CD4-positive, alpha-beta T cell treated with Interleukin-17A for 4 hours (primary cell): ENCODE results near the gene CPED1.
"Not testable (repeated sequence)": the region's sequence is repeated elsewhere in the genome, so short reads cannot be mapped to it uniquely, and the experiment has no call there.

Experiments
- DNase-seq: peaks from one replicate; pipeline ENCODE4 v3.0.0-alpha.2; 2020; ENCODE audit warnings: mixed read lengths

CPED1 gene

DNA sequence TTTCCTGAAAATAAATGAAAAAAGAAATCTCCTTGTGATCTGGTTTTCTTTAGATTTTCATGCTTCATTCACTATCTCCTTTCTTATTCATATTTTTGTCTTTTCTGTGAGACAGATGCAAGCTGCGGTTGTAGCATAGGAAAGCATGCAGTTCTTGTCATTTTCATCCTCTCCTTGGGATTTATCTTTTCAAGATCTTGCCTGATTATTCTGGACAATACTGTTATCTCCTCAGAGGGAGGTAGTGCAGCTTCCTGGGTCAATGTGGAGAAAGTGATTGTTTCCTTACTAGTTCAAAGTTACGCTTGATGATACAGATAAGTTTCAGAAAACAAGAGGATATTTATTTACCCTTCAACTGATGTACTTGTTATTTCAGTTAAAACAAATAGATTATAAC, 114.6 kb downstream of the CPED1 start:
- DNase-seq, result no peak

DNA sequence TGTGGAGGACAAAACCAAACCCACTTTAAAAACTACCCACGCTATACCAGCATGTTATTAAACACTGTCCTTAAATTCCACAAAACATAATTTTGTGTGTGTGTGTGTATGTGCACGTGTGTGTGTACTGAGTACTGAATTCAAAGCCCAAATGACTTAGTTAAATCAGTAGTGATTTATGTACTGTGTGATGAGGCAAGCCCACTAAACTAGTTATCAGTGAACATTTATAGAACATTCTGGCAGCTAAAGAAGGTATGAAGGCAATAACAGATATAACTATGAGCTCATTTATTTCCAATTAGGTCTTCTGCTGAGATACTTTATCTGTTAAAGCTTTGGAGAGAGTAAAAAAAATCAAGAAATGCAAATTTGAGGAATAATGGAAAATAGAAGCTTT, 115.1 kb downstream of the CPED1 start:
- DNase-seq, result no peak

DNA sequence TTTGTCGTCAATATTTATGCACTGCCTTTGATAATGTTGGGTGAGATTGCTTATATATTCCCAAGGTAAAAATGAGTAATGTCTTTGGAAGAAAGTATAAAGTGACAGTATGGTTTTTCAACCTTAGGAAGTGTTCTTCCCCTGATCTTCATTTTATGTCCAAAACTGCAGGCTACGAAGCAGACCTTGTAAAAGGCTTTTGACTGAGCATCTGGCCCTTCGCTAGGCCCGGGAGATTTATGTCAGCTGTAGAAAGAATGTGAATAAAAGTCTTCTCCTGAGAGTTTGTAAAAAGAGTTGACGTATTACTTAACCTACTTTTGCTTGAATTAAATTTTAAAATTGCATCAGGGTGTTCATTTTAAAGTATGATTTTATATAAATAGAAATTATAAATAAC, 116.8 kb downstream of the CPED1 start:
- no peak for DNase-seq

DNA sequence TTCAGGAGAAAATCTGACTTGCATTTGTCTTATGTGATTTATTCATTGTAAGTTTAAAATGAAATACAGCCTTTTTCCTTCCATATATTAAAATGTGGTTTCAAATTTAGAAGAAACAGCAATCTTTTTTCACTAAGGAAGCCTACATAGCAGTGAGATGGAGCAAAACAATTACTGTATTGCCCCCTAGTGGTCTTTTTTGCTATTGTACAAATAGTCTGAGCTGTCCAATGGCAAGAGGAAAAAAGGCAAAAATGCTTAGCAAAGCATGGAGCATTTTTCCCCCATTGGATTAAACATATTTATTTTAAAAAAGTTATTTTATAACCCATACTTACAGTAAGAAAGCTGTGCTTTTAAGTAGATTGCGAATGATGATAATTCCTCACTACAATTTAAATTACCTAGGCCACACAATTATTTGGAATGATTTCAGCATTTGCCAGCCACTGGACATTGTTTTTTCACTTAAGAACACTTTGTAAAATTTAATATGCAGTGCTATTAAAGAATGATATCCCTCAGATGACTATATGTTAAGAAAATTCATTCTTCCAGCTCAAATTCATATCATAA, 119.5 kb downstream of the CPED1 start:
- no peak for DNase-seq

DNA sequence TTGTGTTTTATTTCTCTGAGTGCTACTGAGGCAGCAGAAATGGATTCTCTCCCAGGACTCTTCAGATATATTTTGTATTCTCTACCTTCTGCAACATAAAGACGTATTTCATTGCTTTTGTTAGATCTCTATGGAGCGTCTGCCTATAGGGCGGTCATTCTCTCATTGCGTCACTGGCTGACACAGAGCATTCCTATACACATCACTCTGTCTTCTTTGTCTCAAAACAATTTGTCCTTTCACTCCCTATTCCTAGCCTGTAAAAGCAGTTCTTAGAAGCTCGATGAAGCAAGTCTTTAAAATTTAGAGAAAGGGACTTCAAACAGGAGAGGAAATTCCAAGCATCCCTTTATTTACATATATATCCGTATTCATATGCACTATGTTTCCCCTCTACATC, 120.6 kb downstream of the CPED1 start:
- DNase-seq, result no peak

DNA sequence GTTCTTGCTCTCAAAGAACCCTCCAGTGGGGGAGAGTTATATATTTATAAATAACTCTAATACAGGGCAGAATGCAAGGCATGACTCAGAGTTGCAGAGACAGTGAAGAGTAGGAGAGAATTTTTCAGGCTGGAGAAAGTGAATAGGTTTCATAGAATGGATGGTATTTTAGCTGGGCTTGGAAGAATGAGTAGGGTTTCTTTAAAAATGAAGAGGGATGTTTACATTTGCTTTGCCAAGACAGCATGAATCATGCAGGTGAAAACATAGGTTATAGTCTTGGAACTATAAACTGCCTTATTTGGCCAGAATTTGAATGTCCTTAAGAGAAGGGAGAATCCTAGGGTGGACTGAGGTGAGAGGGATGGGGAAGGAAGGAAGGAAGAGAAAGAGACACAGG, 124.8 kb downstream of the CPED1 start:
- DNase-seq, result no peak

DNA sequence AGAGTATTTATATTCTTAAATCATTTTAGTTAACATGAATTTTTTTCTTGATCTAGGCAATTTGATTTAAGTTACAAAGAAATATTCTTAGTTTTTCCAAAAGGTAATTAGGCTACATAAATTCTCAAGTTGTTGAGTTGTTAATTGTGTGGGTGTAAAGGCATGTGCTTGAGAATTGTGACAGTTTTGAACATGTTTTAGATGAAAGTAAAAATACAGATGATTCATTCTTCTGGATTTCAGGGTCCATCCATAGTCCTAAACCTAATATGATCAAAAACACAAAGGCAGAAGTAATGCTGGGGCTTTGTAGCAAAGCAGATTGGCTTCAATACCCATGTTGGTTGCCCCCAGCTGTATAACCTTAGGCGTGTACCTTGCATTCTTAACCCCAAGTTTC, 127.9 kb downstream of the CPED1 start:
- DNase-seq, result no peak

DNA sequence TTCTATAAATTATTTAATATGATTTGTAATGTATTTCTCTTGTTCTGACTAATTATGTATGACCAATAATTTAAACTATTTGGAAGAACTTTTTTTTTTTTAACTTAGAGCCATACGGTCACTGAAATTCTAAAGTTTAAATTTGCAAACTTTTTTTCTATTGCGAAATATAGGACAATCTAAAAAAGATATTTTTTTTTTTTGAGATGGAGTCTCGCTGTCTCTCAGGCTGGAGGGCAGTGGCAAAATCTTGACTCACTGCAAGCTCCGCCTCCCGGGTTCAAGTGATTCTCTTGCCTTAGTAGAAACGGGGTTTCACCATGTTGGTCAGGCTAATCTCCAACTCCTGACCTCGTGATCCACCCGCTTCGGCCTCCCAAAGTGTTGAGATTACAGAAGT, 130.5 kb downstream of the CPED1 start:
- DNase-seq, result no peak

DNA sequence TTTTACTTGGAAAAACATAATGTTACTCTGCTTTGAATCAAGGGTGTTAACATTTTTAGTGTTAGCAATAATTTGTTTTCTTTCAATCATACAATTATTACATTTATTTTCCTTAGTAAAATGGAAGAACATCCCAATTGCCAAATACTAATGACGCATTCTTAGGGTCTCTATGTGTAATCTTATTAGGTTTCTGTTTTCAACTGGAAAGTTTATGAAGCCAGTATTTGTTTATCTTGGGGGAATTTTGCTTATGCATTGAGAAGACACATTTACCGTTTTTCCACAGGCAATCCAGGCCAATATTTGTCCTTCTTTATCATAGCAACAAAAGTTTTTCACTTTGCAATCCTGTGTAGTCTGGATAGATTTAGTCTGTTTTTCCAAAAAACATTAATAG, 134.5 kb downstream of the CPED1 start:
- DNase-seq, result no peak

DNA sequence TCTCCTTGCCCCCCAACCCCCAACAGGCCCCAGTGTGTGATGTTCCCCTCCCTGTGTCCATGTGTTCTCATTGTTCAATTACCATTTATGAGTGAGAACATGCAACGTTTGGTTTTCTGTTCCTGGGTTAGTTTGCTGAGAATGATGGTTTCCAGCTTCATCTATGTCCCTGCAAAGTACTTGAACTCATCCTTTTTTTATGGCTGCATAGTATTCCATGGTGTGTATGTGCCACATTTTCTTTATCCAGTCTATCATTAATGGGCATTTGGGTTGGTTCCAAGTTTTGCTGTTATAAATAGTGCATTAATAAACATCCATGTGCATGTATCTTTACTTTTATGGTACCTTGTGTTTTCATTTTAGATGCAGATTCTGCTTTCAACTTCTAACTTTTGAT, 136.9 kb downstream of the CPED1 start:
- DNase-seq, result not testable (repeated sequence)

DNA sequence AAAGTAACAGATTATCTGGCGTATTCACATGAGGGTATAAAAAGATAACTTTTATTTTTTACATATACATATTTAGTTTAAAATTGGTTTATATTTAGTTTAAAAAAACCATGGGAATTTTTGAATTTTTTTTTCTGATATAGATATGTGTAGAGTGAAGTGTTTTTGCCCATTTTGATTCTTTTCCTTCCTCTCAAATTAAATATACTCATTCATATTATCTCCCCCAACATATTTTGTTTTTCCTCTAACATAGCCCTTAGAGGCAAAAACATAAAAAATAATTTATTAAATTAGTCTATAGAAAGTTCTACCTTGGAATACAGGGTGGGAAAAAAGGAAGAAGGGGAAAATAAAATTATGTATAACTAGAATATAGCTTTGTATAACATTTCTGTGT, 137.7 kb downstream of the CPED1 start:
- DNase-seq, result no peak

DNA sequence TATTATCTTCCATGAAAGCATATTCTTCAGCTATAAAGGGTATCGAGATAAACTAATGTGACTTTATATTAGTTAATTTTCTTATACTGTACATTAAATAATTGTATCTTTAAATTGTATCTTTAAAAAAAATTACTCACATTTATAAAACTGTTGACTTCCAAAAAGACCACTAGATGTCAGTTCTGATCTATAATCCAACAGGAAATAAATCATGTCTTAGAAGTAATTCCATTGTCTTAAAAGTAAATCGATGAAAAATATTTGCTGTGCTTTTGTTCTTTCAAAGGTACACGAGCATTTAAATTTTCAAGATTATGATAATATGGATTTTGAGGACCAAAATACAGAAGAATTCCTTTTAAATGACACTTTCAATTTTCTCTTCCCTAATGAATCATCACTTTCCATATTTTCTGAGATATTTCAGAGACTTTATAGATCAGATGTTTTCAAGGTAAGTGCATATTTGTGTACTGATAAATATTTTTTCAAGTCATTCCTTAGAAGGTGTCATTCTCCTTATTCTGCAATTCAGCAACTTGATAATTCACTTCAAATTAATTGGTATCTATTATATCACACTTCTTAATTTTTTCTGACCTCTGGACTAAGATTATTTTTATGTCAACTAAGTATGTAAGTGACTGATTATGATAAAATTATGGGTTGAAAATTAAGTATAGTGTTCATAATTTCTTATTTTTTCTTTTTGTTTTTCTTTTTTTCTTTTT, 138.5 kb downstream of the CPED1 start:
- no peak for DNase-seq

DNA sequence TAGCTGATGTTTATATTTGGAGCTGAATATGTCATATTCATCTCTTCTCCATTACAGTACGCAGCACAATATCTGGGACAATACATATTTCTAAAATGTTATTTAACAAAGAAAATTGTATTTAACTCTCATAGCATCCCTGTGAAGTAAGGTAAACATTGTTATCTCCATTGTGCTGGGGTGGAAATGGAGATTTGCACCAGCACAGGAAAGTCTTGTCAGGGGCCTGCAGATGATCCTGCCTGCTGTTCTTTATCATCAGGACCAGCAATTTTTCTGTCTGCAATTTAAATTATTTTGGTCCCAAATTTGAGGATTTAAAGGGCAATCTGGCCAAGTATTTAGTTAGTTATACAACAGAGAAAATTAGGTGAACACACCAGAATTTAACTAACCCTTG, 144.4 kb downstream of the CPED1 start:
- DNase-seq, result no peak

DNA sequence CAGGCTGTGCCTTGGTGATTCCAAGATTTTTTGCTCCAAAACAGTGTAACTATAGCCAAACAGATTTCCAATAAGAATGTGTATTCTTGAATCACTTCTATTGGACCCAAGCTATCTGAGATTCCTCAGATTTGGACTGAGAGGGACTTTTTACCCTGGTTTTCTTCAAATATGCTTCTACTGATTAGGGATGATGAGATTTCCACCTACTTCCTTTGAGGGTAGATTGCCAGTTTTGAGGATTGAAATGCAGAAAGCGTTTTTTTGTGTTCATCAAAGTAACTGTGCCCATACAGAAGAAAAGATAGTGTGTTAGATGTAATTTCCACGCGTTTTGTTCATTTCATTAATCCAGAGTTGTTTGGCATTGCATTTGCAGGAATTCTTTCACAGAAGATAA, 144.9 kb downstream of the CPED1 start:
- no peak for DNase-seq

DNA sequence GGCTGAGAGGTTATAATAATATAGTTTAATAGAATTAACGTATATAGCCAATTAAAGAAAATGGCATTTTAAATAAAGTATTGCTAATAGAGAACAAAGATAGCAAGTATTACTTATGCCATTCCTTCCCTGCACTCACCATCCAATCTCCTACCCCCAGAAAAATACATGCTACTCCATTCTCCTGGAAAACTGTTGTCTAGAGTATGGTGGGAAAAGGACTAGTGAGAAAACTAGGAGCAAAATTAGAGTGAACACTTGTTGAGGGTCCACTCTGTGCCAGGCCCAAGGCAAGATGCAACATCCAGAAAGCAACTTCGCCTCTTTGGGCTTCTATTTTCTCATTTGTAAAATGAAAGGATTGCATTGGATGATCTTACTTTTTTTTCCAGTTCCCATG, 149.1 kb downstream of the CPED1 start:
- DNase-seq, result no peak

DNA sequence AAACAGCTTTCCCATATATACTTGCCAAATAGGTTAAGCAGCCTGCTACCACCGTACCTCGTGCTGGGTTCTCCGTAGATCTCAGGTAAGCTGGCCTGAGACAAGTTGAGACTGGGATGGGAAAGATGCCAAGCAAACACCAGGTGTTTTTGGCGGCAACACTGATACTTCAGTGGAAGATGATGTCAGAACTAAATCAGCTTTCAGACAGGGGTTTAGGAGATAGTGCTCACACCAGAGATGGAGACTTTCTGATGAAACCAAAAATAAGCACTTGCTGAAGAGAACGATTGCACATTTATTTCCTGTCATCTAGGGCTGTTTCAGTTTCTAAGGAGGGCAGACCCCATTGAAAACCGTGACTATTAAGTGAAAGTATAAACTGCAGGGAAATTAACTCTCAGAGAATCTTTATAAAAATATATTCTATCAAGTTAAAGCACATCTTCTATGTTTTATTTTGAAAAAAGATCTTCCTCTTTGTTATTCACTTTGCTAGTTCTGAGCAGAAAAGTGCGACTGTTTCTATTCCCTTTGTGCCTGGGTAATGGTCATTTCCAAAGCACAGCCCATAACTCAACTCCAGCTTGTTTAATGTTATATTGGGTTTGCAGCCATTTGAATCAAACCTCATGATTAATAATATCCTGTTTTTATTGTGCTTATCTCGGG, 149.9 kb downstream of the CPED1 start:
- no peak for DNase-seq

DNA sequence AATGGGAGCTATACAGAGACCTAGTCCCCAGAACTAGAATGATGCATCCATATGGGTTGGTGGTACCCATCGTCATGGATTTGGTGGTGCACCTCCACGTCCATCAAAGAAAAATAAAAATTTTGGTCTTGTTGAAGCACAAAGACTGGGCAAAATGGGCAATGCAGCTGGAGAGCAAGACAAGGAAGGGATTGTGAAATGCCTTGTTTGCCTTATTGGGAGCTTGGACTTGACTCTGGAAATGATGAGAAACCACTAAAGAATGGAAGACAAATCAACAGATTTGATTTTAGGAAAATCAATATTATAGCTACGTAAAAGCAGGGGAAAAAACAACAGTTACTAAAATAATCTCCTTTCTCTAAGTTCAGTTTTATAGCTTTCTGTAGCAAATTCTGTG, 150.9 kb downstream of the CPED1 start:
- DNase-seq, result no peak

DNA sequence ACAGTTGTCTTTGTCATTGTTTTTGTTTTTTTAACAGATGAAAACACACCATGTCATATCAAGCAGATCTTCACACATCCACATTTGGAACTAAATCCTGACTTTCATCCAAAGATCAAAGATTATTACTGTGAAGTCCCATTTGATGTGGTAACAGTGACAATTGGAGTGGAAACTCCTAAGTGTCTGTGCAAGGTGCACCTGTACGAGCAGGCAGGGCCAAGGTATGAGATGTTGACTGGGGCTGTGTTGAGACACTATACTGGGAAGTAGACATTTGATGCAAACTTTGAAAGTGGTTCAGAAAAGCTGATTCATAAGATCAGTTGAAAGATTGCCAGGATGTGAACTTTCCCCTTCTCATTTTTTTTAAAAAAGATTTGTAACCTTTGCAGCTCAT, 152.3 kb downstream of the CPED1 start:
- DNase-seq, result no peak

DNA sequence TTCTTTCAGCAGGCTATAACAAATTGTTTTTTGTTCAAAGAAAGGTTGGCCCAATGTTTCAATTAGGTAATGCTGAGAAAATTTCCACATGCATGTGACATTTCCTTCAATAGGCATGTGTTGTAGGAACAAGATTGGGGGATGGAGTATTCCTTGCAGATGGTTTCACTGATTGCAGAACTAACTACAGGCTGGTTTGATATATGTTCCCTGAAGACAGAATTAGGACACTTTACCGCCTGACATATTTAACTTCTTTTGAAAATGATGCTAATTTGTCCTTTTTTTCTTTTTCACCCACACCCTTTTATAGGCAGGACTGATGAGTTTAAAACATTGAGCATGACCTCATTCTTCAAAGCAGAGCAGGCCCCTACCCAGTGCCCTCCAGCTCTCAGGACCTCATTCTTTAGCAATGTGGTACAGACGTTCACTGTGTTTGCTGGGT, 163.3 kb downstream of the CPED1 start:
- no peak for DNase-seq

DNA sequence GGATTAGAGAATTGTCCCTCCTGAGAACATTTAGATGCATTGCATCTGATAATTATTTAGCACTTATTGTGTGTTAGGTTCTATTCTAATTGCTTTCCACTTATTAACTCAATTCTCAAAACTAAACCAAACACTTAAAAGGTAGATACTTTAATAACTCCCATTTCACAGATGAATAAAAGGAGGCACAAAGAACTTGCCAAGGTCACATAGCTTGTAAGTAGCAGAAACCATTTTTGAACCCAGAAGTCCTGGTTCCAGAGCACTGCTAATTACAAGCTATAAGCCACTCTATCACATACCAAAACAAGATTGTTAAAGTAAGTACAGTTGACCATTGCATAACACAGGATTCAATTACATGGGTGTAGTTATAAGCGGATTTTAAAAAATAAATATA, 164.9 kb downstream of the CPED1 start:
- no peak for DNase-seq

DNA sequence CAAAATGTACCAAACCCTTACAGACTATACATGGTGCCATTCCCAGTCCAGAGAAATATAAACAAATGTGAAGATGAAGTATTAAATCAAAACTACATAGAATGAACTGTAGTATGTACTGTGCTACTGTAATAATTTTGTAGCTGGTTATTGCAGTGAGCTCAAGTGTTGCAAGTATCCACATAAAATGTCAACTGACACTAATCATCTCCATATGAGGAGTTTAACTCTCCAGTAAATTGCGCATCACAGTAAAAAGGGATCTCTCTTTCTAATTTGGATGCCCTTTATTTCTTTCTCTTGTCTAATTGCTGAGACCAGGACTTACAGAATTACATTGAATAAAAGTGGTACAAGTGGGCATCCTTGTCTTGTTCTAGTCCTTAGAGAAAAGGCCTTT, 165.5 kb downstream of the CPED1 start:
- no peak for DNase-seq

DNA sequence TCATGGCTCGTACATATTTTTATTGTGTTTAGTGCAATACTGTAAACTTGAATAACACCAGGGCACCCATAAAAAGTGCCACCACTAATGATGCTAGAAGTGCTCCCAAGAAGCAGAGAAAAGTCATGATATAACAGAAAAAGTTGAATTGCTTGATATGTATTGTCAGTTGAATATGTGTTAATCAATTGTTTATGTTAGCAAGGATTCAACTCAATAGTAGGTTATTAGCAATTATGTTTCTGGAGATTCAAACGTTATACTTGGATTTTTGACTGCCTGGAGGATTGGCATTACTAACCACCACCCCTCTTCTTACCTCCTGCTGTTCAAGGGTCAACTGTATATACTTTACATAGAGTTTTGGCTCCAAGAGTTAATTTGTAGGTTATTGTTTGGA, 168.3 kb downstream of the CPED1 start:
- no peak for DNase-seq

DNA sequence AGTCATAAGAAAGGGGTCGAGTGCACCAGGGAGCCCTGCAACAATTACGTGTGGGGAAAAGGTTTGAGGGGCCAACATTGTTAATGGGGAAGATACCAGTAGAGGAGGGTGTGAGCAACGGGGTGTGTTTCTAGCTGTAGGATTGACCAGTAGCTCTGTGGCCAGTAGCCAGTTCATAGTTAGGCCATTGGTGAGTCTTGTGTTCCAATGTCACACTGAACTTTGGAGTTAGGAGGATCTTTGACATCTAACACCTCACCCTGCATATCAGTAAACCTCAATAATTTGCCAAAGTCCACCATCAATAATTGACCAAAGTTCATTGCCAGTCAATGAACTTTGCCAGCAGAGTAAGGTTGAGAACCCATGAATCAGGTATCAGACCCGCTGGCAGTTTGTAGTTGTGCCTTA, 168.8 kb downstream of the CPED1 start:
- no peak for DNase-seq

DNA sequence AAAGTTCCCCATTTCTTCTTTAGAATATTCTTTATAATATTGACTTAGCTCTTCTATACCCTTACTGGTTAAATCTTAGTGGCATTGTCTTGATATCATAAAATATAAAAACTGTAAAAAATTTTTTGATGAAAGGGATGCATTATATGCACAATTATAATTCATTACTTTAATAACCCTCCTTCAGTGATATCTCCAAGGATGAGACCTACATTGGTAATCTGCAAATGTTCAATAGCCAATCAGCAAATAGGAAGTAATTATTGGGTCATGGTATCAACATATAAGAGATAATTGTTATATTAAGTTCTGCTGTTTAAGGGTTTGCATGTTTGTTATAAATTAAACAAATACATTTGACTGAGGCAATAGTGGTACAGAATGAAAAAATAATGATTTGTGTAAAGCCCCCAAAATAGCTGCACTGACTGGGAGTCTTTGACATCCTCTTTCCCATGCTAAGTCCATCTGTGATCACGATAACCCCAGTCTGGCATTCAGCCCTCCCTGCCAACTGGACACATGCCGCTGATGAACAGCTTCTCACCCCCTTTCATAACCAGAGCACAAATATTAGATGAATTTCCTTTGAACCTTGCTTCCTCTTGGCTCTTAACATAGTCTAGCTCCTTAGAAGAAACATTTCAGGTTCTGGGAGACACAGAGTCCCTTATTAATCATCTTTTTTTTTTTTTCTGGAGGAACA, 169.5 kb downstream of the CPED1 start:
- no peak for DNase-seq
